Endothelial cell of umbilical vein (primary cell): ENCODE data around the gene FOXL1. TPM values are rescaled to one million over a fixed set of nuclear protein-coding genes. Genes with fewer than 3 reads are reported as not detected.

Experiments
- BruUV-seq: library from RNA; stranded (reverse); fragments of 400-500 nt; replicated peaks from 2 replicates; lab custom pipeline; 2021; lab: Mats Ljungman, UMichigan
- CTCF ChIA-PET: fragments of 300-600, 350-600 bp; sonication (Branson Sonifier 250); formaldehyde crosslinking; loops from one replicate; lab custom pipeline; 2021; ENCODE audit warnings: antibody characterized with exemption, inconsistent platforms; lab: Charles Lee
- POLR2A ChIA-PET: fragments of 300-600, 350-600 bp; sonication (Branson Sonifier 250); formaldehyde crosslinking; loops from one replicate; lab custom pipeline; 2021; ENCODE audit warnings: antibody characterized with exemption, inconsistent platforms; lab: Charles Lee
- DNase-seq: peaks from one replicate; pipeline ENCODE4 v3.0.0-alpha.2; 2011; ENCODE audit warnings: low read depth, low spot score
- FAIRE-seq: peaks from 2 replicates; lab custom pipeline; 2011; peaks lifted over from hg19 to GRCh38; lab: Jason Lieb, UNC
- H2AFZ ChIP-seq: 2 replicates; pipeline ENCODE4 v1.6.0; 2012; ENCODE audit warnings: low read depth, low read length, control low read depth, inconsistent platforms
- H3K27ac ChIP-seq: 2 replicates; pipeline ENCODE4 v1.5.1; 2011; ENCODE audit warnings: low read depth, mild to moderate bottlenecking, control low read depth, low read length, moderate library complexity; ENCODE audit not compliant: insufficient read depth
- H3K27me3 ChIP-seq, 2 experiments: 2 replicates each; pipeline versions ENCODE4 v1.6.0 to v1.6.1; 2011; ENCODE audit warnings: low read length in 2 of 2, mixed read lengths in 1 of 2; ENCODE audit not compliant: control insufficient read depth in 2 of 2, insufficient read depth in 2 of 2
- H3K36me3 ChIP-seq, 2 experiments: 2 replicates in 1 of 2; 3 replicates in 1 of 2; pipeline ENCODE4 v1.5.1; 2011; ENCODE audit warnings: low read length in 2 of 2, mild to moderate bottlenecking in 1 of 2, moderate library complexity in 1 of 2; ENCODE audit not compliant: control insufficient read depth in 2 of 2, insufficient read depth in 2 of 2; ENCODE audit errors: extremely low read depth in 1 of 2
- H3K4me1 ChIP-seq: 3 replicates; pipeline ENCODE4 v1.5.1; 2011; ENCODE audit warnings: mild to moderate bottlenecking, low read length; ENCODE audit not compliant: control insufficient read depth, insufficient read depth; ENCODE audit errors: extremely low read depth
- H3K4me2 ChIP-seq: 2 replicates; pipeline ENCODE4 v1.6.1; 2011; ENCODE audit warnings: low read length, control low read depth, mixed read lengths; ENCODE audit not compliant: insufficient read depth
- H3K4me3 ChIP-seq, 3 experiments: fragments of 200-600 bp in 1 of 3; sonication (generic), shearing (Covaris generic) in 1 of 3; replicated peaks in 1 of 3; 2 replicates each; pipeline ENCODE4 v1.5.1; 2011 to 2016; ENCODE audit warnings: control low read depth in 3 of 3, low read length in 3 of 3, mild to moderate bottlenecking in 2 of 3, inconsistent platforms in 1 of 3, low read depth in 1 of 3, moderate library complexity in 1 of 3; ENCODE audit not compliant: insufficient read depth in 1 of 3
- H3K79me2 ChIP-seq: 2 replicates; pipeline ENCODE4 v1.6.0; 2012; ENCODE audit warnings: low read length, inconsistent platforms; ENCODE audit not compliant: control insufficient read depth, insufficient read depth
- H3K9ac ChIP-seq: replicated peaks from 2 replicates; pipeline ENCODE3; 2011; ENCODE audit warnings: low read length, control low read depth; ENCODE audit not compliant: insufficient read depth; ENCODE audit errors: extremely low read depth
- H3K9me1 ChIP-seq: replicated peaks from 3 replicates; pipeline ENCODE4 v1.6.0; 2011; ENCODE audit warnings: mild to moderate bottlenecking, low read length; ENCODE audit not compliant: control insufficient read depth, insufficient read depth; ENCODE audit errors: extremely low read depth
- H3K9me3 ChIP-seq: replicated peaks from 2 replicates; pipeline ENCODE4 v1.5.1; 2012; ENCODE audit warnings: low read length, inconsistent platforms; ENCODE audit not compliant: control insufficient read depth, insufficient read depth
- H4K20me1 ChIP-seq: replicated peaks from 2 replicates; pipeline ENCODE3; 2011; ENCODE audit warnings: mild to moderate bottlenecking, low read length; ENCODE audit not compliant: control insufficient read depth, insufficient read depth; ENCODE audit errors: extremely low read depth
- EZH2 ChIP-seq: IDR thresholded peaks from 2 replicates; pipeline ENCODE4 v1.6.1; 2012; ENCODE audit warnings: borderline replicate concordance, low read depth, mild to moderate bottlenecking, moderate library complexity, low read length, inconsistent platforms; ENCODE audit not compliant: severe bottlenecking
- FOS ChIP-seq: IDR thresholded peaks from 2 replicates; pipeline ENCODE4 v1.6.1; 2011; ENCODE audit warnings: mild to moderate bottlenecking, low read length, moderate library complexity, borderline replicate concordance; ENCODE audit not compliant: insufficient read depth
- GATA2 ChIP-seq: IDR thresholded peaks from 2 replicates; pipeline ENCODE4 v1.7.0; 2011; ENCODE audit warnings: low read depth, mild to moderate bottlenecking, moderate library complexity, mixed read lengths, low read length; ENCODE audit not compliant: insufficient read length, insufficient read depth
- JUN ChIP-seq: IDR thresholded peaks from 2 replicates; pipeline ENCODE4 v1.6.1; 2011; ENCODE audit warnings: borderline replicate concordance, low read depth; ENCODE audit not compliant: insufficient read length, insufficient read depth
- MYC ChIP-seq: IDR thresholded peaks from one replicate; pipeline ENCODE4 v1.6.1; 2011; ENCODE audit warnings: mild to moderate bottlenecking, low read depth, low read length
- POLR2A ChIP-seq: IDR thresholded peaks from 2 replicates; pipeline ENCODE4 v1.6.1; 2012; ENCODE audit warnings: low read depth, mild to moderate bottlenecking, control low read depth, low read length
- POLR2AphosphoS5 ChIP-seq: IDR thresholded peaks from 2 replicates; pipeline ENCODE4 v1.6.1; 2012; ENCODE audit warnings: low read depth, mild to moderate bottlenecking, control low read depth, low read length, moderate library complexity; ENCODE audit not compliant: insufficient read depth
- dilution Hi-C: fragments of 300-500 bp; cut with MboI; formaldehyde crosslinking; loops from one replicate; pipeline ENCODE4 v1.15.0; 2019; ENCODE audit warnings: low sequenced_read_pairs; ENCODE audit not compliant: extremely low pct_ligation_motif_present
- intact Hi-C: fragments of 100-400 bp; cut with micrococcal nuclease; formaldehyde crosslinking; loops from one replicate; pipeline ENCODE4 v1.10.0; 2022
- polyA plus RNA-seq, 4 experiments: library from polyadenylated mRNA; depleted of rRNA in 3 of 4; stranded (reverse) in 3 of 4; unstranded in 1 of 4; fragments of >200 nt; gene quantifications; 2 replicates each; pipeline versions ENCODE4 v1.2.1 to v1.2.3, GENCODE V29; 2011 to 2012; ENCODE audit warnings: missing spikeins in 1 of 4
- total RNA-seq: library from RNA; stranded (reverse); gene quantifications from 2 replicates; pipeline ENCODE4 v1.2.3, GENCODE V29; 2021
- TF ChIP-seq, protein P1 (sequence below), 2 donors: IDR thresholded peaks; 1 replicate in 1 of 2; 2 replicates in 1 of 2; pipeline ENCODE4 v1.5.1; 2011; ENCODE audit warnings: low read length in 2 of 2, mild to moderate bottlenecking in 2 of 2, moderate library complexity in 2 of 2, control low read depth in 1 of 2, inconsistent platforms in 1 of 2, low read depth in 1 of 2; ENCODE audit not compliant: insufficient read depth in 1 of 2; ENCODE audit errors: extremely low read depth in 1 of 2
- TF ChIP-seq, protein P2 (sequence below): IDR thresholded peaks from 2 replicates; pipeline ENCODE4 v1.6.1; 2011; ENCODE audit not compliant: insufficient read depth, insufficient read length

Gene FOXL1
- total and polyA plus RNA-seq, 2 donors (not counting 3 experiments of a cell fraction or from before 2014, with no cell fraction given) = 2.8 to 3.8 TPM

DNA sequence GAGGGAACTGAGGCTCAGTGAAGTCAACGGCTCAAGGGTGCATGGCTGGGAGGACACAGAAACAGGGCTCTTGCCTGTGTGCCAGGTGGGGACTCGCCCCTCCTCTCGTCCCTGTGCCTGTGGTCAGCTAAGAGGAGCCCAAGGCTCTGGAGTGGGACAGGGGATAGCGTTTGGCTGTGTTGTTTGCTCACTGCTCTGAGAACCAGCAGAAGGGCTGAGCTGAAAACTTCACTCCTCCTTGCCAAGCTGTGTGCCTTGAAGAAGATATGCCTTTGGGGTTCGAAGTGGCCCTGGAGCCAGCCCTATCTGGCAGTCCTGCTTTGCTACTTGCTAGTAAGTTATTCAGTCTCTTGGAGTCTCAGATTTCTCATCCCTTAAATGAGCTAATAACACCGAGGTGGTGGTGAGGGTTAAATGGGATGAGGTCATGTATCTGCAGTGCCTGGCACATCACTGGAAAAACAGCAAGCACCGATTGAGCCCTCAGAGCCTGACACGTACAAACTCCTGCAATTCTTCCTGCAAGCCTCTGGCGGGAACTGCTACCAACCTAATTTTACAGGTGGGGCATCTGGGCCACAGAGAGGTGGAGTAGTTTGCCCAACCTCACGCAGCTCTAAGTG is 17.7 kb downstream of the FOXL1 start:
- dilution Hi-C loops = no loop called here
- FAIRE-seq (no peak), DNase-seq (no peak)
- H2AFZ ChIP-seq = no peak overlapping the region
- H4K20me1 ChIP-seq = no peaks in the 10 kb centered on the region
- H3K9me3 ChIP-seq = no peaks in the 10 kb centered on the region
- no peak for TF ChIP-seq POLR2A
- no peak for TF ChIP-seq POLR2AphosphoS5
- TF ChIP-seq JUN = no peak
- no peak for TF ChIP-seq FOS
- TF ChIP-seq, protein P1, sequence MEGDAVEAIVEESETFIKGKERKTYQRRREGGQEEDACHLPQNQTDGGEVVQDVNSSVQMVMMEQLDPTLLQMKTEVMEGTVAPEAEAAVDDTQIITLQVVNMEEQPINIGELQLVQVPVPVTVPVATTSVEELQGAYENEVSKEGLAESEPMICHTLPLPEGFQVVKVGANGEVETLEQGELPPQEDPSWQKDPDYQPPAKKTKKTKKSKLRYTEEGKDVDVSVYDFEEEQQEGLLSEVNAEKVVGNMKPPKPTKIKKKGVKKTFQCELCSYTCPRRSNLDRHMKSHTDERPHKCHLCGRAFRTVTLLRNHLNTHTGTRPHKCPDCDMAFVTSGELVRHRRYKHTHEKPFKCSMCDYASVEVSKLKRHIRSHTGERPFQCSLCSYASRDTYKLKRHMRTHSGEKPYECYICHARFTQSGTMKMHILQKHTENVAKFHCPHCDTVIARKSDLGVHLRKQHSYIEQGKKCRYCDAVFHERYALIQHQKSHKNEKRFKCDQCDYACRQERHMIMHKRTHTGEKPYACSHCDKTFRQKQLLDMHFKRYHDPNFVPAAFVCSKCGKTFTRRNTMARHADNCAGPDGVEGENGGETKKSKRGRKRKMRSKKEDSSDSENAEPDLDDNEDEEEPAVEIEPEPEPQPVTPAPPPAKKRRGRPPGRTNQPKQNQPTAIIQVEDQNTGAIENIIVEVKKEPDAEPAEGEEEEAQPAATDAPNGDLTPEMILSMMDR (IDR thresholded peaks at IDR 0.05; ENCODE audit: extremely low read depth in 1 of 2, insufficient read depth in 1 of 2, low read depth in 1 of 2, low read length in 2 of 2) = no peak
- TF ChIP-seq MYC = no peak
- no peak for TF ChIP-seq EZH2
- TF ChIP-seq GATA2 = no peak
- TF ChIP-seq, protein P2, sequence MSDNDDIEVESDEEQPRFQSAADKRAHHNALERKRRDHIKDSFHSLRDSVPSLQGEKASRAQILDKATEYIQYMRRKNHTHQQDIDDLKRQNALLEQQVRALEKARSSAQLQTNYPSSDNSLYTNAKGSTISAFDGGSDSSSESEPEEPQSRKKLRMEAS = no peak
- ChIA-PET CTCF (interaction anchor here (0.8 kb wide), 1 partner anchor 9 kb away, joined by 3 read pairs; no protein-coding TSS in a partner anchor), POLR2A (no interaction called here)
- H3K4me3 ChIP-seq = no peak overlapping the region
- intact Hi-C loops = no loop called here
- no peak overlapping the region for H3K4me2 ChIP-seq
- H3K9ac ChIP-seq = no peak overlapping the region
- BruUV-seq = no TSS peak
- no peaks in the 10 kb centered on the region for H3K27me3 ChIP-seq
- H3K79me2 ChIP-seq = no peaks in the 10 kb centered on the region
- no peaks in the 10 kb centered on the region for H3K36me3 ChIP-seq
- H3K4me1 ChIP-seq = peaks cover 7% of the 10 kb centered on the region
- no peak overlapping the region for H3K27ac ChIP-seq
- no peaks in the 10 kb centered on the region for H3K9me1 ChIP-seq
